ENCODE results near the gene ZNF579.

Gene ZNF579

DNA sequence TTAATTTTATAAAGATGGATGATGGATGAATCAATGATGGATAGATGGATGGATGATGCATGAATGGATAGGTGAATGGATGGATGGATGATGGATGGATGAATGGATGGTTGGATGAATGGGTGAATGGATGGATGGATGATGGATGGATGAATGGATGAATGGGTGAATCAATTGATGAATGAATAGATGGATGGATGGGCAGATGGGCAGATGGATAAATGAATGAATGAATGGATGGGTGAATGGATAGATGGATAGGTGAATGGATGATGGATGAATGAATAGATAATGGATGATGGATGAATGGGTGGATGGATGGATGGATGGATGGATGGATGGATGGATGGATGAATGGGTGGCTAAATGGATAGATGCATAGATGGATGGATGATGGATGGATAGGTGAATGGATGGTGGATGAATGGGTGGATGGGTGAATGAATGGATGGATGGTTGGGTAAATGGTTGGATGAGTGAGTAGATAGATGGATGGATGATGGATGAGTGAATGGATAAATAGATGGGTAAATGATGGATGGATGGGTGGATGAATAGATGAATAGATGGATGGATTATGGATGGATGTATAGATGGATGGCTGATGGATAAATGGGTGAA, 12.8 kb downstream of the ZNF579 start:
- DNase-seq (ENCODE audit: low read depth) = no peak

DNA sequence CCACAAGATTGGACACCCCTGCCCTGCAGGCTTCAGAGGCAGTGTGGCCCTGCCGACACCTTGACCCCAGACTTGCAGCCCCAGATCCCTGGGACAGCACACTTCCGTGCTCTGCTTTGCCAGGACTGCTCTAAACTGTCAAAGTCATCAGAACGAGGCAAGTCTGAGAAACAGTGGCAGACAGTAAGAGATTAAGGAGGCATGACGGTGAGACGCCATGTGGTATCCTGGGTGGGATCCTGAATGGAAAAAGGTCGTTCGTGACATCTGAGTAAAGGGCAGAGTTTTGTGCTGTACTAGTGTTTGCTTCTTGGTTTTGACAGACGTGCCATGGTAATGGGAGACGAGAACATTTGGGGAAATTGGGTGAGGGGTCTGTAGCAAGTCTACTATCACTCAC, 13.8 kb downstream of the ZNF579 start:
- DNase-seq (ENCODE audit: low read depth) = no peak

DNA sequence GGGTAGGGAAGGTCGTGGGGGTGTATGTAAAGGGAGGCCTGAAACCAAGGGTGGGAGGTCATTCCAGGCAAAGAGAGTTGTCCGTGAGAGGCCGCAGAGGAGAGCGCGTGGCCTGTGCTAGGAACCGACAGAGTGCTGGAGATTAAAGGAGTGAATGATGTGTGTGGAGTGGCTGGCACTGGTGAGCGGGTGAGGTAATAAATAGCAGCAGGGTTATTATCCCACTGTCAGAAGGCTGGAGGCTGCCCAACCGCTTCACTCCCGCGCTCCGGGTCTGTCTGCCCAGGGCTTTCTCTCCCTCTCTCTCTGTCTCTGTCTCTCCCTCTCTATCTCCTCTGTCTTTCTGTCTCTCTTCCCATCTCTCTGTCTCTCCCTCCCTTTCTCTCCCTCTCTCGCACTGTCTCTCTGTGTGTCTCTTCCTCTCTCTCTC, 17.4 kb downstream of the ZNF579 start:
- DNase-seq (ENCODE audit: low read depth) = no peak

DNA sequence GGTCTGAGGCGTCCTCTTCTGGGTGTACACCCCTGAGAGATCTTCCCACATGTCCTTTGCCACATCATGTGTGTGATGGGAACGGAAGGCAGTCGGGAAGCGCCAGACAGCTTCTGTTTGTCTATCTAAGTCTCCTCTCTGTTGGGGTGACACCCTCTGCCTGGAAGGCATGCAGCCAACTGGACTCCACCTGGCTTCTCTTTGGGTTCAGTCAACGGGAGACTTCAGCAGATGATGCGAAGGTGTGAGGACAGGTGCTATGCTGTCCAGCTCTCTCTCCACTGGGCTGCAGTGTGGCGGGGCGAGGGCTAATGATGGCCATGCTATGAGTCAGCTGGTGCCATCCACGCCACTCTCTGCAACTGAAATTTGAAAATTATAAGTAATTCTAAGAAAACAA, 21.0 kb downstream of the ZNF579 start:
- DNase-seq (ENCODE audit: low read depth) = no peak

- no peak for DNase-seq (ENCODE audit: low read depth)
Observed at GRCh38 chr19:55554741-55555152, 25.9 kb downstream of the ZNF579 start.

DNA sequence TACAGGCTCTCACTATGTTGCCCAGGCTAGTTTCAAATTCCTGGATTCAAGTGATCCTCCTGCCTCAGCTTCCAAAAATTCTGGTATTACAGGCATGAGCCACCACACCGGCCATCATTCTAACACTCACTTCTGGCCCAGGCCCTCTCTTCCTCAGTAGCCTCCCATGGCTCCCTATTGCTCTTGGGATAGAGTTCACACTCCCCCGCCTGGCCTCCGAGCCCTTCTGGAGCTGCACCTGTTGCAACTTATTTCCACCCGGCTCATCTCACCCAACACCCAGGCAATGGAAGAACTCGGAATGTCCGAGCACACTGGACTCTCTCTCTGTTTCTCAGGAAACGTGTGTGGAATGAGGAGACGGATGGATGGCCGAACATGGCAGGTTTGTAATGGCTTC, 26.3 kb downstream of the ZNF579 start:
- no peak for DNase-seq (ENCODE audit: low read depth)

DNA sequence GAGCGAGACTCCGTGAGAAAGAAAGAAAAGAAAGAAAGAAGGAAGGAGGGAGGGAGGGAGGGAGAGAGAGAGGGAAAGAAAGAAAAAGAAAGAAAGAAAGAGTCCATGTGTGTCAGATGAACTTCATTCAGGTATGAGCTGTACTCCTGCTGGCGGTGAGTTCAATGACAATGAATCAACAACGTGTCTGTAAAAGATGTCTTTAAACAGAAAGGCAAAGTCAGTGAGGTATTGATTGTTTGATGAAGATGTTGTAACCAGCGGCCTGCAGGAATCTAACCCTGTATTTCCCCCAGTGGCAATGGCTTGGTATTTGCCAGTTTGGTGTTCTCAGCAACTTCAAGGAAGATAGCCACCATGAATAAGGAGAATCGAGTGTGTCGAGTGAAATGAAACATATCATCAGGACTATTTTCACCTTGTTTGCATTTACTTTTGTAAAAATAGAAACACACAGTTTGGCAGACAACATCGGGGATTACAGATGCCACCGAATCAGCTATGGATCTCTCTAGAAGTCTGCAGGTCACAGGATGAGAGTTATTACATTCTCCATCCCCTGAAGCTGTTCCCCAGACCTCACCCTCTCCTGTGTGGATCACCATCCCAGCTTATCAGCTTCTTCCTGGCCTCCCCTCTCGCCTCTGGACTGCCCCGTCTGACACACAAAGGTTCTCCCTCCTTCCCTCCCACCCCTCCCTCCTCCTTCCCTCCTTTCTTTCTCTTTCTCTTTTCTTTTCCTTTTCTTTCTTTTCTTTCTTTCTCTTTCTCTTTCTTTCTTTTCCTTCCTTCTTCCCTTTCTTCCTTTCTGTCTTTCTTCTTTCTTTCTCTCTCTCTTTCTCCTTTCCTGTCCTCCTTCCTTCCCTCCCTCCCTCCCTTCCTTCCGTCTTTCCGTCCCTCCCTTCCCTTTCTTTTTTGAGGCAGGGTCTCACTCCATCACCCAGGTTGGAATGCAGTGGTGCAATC, 27.1 kb downstream of the ZNF579 start:
- DNase-seq (ENCODE audit: low read depth) = no peak

- no peak for DNase-seq (ENCODE audit: low read depth)
Observed at GRCh38 chr19:55552620-55553019, 28.0 kb downstream of the ZNF579 start.

DNA sequence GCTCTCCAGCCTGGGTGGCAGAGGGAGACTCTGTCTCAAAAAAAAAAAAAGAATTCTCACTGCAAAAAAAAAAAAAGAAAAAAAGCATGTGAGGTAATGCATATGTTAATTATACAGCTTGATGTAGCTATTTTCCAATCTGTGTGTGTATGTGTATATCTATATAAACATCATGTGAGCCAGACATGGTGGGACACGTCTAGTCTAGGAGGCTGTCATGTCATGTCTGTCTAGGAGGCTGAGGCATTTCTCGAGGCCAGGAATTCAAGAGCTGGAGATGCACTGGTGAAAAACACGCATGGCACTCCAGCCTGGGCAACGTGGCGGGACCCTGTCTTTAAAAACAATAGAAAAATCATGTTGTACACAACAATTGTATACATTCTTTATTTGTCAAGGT, 28.4 kb downstream of the ZNF579 start:
- no peak for DNase-seq (ENCODE audit: low read depth)

DNA sequence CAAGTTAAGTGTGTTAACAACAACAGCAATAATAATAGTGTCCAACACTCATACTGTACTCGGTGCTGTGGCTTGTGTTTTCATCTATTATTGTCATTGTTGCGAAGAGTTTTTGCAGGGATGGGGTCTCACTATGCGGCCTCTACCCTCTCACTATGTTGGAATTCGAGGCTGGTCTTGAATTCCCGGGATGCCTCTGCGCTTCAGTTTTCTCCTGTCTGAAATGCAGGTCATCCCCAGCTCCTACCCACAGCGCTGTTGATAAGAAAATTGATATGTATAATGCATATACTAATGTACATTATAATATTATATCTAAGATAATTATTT, 30.4 kb downstream of the ZNF579 start:
- no peak for DNase-seq (ENCODE audit: low read depth)

- no peak for DNase-seq (ENCODE audit: low read depth)
Observed at GRCh38 chr19:55549500-55550320, 30.9 kb downstream of the ZNF579 start.

DNA sequence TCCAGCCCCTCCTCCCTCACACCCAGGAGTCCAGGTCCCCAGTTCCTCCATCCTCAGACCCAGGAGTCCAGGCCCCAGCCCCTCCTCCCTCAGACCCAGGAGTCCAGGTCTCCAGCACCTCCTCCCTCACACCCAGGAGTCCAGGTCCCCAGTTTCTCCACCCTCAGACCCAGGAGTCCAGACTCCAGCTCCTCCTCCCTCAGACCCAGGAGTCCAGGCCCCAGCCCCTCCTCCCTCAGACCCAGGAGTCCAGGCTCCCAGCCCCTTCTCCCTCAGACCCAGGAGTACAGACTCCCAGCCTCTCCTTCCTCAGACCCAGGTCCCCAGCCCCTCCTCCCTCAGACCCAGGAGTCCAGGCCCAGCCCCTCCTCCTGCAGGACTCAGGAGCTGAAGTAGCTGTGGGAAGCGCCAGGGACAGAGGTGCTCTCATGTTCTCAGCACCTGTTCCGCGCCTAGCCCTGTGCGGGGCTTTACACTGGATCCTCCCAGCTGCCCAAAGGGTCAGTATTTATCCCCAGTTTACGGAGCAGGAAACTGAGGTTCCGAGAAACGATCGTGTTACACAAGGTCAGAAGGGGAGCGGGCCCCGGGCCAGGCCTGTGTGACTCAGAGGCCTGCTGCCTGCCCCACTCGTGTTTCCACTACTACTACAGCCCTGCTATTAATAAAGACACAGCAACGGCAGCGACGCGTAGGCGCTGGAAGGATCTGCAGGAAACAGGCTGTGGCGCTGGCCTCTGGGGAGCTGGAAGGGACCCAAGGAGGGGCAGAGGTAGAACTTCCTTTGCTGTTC, 33.6 kb downstream of the ZNF579 start:
- no peak for DNase-seq (ENCODE audit: low read depth)

DNA sequence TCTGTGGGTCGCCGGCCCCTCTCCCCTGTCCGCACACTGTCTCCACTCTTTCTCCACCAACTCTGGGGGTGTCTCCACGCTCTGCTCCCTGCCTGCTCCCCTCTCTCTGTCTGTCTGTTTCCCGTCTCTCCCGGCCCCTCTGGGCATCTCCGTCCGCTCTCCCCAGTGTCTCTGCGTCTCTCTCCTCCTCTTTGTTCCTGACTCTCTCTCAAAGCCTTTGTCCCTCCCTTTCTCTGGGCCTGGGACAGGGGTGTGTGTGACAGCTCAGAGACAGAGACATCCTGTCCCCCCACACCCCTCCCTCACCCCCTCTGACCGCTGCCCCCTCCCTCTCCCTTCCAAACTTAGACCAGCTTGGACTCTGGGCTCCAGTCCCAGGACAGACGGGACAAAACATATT, 34.6 kb downstream of the ZNF579 start:
- DNase-seq (ENCODE audit: low read depth) = no peak

DNA sequence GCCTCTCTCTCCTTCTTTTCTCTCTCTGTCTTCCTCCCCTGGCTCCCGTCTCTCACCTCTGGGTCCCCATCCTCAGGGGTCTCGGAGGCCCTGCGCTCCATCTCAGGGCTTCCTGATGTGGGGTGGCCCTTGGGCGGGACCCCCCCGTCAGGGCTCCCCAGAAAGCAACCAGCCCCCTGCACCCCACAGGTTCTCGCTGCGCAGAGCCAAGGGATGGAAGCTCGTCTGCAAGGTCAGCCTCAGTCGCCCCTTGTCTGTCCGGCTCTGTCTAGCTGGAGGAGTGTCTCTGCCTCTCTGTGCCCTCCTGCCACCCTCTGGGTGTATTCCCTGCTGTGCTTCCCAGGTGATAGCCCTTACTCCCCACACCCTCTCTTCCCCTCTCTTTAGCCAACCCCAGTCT, 35.2 kb downstream of the ZNF579 start, which contains the start of gene SBK3:
Gene SBK3 (minus strand): TSS at position 101 of the 400 bp plus-strand sequence. CDS start 0 bp downstream, at position 101.
- no peak for DNase-seq (ENCODE audit: low read depth)

DNA sequence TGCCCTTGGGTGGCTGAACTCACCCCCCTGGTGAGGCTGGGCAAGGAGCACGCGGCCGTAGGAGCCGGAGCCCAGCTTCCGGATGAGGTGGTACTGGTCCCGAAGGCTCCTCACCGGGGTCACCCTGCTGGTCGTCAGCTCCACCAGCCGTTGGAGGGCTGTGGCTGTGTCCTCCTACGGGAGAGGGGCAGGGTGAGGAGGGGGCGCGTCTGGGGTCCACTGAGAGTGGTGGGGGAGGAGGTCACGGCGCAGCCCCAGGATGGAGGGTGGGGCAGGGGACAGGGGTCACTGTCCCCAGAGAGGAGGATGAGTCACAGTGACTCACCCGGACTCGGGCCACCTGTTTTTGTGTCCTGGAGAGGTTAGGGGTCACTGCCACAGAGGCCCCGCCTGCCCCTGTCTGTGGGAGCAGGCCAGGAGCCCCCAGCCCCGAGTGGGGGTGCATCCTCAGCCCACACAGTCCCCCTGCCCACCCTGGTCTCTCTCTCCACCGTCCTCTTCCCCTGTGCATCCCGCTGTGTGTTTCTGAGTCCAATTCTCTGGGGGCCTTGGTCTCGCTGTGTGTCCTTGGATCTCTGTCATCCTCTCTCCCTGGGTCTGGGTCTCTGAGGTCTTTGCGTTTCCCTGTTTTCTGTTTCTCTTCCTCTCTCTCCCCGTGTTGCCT, 35.7 kb downstream of the ZNF579 start:
- DNase-seq (ENCODE audit: low read depth) = no peak

DNA sequence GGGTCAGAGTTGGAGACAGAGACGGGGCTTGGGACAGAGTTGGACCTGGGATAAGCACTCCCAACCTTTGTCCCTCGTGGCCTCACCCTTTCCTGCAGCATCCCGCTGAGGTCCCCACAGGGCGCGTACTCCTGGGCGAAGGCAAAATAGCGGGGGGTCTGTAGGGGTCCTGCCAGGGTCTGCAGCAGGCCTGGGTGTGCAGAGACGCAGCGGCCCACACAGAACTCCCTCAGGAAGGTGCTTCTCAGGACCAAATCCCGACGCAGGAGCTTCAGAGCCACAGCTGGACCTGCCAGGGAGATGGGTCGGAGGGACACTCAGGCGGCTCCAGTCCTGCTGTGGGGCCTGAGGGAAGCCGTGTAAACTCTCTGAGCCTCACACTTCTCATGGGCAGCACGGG, 36.6 kb downstream of the ZNF579 start:
- no peak for DNase-seq (ENCODE audit: low read depth)

DNA sequence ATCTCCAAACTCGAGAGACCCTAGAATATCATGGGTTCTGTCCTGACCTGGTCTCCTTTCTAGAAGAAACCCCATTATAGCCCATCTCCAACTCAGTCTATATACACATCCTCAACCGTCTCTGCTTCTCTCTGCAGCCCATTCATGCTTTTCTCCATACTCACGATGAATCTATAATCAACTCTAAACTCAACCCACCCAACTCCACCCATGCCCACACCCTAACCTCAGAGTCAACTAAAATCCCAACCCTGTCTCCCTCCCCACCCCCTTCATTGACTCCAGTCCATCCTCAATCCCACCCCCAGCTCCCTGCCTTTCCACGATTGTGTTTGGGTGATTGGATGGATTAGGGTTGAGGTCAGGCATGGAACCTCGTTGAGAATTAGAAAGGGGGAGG, 37.1 kb downstream of the ZNF579 start:
- DNase-seq (ENCODE audit: low read depth) = no peak

- DNase-seq (ENCODE audit: low read depth) = no peak
Observed at GRCh38 chr19:55542292-55542855, 38.3 kb downstream of the ZNF579 start.

DNA sequence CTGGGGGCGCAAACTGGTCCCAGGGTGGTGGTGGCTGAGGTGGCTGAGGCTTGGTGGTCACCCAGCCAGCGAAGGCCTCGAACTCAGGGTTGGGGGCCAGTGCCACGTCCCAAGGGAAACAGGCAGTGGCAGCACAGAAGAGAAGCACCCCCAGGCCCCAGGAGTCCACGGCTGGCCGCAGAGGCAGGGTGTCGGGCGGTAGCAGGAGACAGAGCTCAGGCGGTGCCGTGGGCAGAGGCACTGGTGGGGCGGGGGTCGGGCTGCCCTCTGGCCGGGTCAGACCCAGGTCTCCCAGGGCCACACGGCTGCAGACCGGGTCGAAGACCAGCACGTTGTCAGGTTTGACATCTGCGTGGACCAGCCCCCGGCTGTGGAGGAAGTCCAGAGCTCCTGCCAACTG, 39.6 kb downstream of the ZNF579 start:
- no peak for DNase-seq (ENCODE audit: low read depth)

GRCh38 chr19:55540619-55541018, 40.0 kb downstream of the ZNF579 start:
- no peak for DNase-seq (ENCODE audit: low read depth)
